Activated CD4-positive, alpha-beta T cell treated with anti-CD3 and anti-CD28 coated beads for 4 hours (primary cell): ENCODE data around the gene CNDP2.

Source experiments
- DNase-seq, 2 donors: peaks; one replicate each; pipeline ENCODE4 v3.0.0-alpha.2; 2020

CNDP2 gene

DNA sequence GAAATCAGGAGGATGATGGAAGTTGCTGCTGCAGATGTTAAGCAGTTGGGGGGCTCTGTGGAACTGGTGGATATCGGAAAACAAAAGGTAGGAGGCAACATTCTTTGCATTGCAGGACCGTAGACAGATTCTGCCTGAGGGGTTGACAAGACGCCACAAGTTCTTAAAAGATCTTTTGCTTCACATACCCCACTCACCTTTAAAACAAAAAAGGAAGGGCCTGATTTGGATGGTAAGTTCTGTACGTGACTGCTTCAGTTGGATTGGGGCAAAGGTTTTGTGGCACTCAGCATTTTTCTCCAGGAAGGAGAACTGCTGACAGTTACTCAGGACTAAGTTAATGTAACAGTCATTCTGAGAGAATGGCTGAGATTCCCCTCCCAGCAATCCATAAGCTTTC lies 5.2 kb downstream of the CNDP2 start:
- DNase-seq, result no peak

DNA sequence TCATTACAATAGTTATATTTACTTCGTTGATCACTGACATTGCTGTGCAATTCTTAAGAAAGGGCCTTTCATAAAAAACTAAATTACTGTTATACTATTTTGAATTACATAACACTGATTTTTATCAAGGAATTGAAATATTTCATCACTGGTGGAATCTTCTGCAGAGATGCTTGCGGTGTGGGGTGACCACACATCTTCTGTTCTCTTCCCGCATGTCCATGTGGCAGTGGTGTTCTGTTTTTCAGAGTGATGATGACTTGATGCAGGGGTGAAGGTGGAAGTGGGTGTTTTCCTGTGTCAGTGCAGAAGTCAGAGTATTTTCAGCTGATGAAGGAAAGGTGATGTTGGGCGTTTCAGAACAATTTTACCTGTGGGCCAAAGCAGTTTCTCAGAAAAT lies 7.0 kb downstream of the CNDP2 start:
- DNase-seq, result no peak

DNA sequence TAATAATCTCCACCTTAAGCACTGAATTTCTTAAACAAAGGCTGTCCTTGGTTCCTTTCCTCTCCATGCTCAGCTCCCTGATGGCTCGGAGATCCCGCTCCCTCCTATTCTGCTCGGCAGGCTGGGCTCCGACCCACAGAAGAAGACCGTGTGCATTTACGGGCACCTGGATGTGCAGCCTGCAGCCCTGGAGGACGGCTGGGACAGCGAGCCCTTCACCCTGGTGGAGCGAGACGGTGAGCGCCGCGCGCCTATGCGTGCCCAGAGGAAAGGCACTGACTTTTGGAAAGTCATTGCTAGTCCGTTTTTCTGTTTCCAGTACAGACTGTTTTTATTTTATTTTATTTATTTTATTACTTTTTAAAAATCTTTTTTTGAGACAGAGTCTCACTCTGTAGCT lies 9.6 kb downstream of the CNDP2 start:
- no peak for DNase-seq

DNA sequence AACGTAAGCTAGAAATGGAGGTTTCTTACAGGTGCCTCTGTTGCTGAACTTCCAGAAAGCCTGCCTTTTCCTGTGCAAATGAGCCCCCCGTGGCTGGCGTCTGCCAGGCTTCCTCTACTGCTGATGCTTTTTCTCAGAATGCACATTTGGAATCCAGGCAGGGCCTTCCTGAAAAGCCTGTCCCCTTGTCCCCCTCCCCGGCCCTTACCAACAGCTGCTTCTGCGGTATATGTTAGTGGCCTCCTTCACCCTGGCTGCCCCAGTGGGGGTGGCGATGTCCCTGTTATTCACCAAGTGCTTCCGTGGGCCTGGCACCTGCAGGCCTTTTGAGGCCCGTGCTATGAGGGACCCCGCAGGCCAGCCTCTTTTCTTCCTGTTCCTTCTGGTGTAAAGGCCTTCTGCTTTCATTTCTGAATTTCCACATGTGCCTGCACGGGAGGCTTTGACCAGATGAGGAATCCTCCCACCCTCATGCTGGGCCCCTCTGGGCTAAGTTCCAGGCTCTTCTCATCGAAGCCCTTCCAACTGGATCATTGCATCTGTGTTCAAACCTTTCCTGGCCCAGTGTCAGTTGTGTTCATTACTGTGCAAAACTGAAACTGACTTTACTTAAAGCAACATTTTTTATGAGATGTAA lies 10.4 kb downstream of the CNDP2 start:
- no peak for DNase-seq

DNA sequence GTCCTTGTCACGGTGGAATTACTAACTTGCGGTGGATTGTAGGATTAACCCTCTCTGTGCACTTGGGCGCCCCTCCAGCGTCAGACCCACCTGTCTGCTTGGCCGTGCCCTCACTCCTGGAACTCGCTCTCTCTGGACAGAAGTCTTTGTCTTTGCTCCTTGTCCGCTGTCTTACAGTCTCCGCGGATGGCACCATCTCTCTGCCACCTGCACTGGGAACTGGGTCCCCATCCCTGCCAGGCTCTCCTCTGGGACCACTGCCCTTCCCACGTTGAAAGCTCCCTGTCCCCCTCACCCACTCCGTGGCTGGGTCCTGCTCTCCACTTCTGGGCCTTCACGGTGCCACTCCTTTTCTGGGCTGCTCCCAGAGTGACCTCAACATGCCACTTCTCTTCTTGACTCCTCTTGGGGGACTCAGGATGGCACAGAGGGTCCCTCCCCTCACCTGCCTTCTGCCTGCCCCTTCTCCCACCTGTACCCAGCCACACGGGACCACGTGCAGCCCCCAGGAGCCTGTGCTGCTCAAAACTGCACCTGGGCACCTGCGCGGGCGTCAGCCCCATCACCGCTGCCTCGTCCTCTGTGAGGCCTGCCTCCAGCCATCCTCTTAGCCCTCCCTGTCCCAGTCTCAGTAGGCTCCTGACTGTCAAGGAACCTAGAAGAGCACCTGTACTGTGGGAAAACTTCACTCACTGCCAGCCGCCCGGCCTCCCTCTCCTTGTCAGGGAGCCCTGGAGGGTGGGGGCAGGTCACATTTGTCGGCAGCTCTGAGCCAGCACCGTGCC lies 11.1 kb downstream of the CNDP2 start:
- no peak for DNase-seq

DNA sequence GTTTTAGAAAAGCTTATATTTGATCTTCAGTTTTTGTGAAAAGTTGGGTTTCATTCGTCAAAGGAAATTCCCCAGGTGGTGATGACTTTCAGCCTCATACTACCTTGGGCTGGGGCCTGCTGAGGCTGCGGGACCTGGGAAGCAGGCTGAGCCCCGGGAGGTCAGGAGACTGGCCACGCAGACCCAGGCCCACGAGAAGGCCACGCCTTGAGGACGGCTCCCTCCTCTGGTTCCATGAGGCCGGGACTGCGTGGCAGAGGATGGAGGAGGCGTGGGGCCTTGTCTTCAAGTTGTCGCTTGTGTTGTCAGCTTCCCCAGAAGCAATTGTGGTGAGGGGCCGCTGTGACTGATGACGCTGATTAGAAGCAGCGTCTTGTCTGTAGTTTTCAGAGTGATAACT lies 11.8 kb downstream of the CNDP2 start:
- no peak for DNase-seq

DNA sequence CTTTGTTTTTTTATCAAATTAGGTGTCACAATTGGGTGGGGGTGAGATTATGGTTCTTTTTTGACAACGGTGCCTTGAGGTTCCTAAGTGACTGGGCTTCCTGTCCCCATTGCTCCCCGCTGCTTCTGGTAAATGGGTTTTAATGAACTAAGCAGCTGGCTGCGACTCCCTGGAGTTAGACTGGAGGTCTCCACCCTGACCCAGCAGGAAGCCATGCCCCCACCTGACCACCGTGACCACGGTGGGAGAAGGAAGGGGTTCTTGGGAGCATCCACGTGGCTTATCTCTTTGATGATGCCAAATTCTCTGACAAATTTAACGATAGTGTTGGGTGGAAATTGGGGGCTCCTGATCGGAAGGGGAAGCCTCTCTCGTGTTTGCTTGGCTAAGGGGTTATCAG lies 12.2 kb downstream of the CNDP2 start:
- DNase-seq, result no peak

DNA sequence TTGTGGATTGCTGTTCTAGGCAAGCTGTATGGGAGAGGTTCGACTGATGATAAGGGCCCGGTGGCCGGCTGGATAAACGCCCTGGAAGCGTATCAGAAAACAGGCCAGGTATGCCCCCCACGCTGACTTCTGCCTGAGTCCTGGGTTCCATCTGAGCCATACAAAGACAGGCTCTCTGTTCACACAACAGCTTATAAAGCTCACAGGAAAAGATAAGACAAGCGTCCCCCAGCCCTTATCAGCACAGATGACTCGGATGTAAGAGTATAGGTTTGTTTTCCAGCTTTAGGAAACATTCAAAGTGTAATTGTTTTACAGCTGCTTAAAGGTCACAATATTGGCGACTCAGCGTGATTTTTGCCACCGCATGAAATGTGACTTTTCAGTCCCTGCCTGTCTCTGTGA lies 12.7 kb downstream of the CNDP2 start:
- no peak for DNase-seq

DNA sequence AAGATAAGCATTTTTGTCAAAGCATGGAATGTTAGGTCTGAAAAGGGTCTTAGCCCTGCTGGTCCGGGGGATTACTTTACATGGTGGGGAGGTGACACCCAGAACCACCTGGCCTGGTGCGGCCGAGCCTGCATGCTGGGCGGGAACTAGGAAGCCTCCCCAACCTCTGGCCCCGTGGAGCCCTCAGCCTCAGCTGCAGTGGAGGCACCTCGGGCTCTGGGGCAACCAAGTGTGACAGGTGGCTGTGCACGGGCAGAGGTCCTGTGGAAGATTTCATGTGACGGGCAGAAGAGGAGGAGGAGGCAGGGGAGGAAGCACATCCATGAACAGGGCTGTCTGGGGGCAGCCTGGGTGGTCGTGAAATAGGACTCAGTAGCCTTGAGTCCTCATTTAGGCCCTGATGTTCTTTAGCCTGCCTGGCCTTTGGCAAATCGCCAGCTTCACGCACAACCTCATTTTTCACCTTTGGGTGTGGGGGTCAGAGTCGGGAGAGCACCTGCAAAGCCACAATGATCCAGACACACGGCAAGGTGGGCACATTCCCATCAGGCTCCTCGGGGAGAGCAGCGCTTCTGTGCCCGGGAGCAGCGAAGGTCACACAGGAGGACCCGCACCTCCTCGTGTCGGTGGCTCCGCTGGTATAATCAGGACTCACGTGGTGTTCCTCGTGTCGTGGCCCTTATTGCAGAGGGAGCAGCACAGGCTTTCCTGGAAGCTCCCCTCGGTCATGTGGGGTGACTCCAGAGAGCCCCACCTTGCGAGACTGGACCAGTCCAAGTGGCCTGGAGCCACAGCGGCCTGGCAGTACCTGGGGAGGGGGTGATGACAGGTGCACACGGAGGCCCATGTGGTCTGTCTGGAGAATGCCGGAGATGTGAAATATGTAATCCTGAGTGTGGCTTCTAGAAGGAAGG lies 13.9 kb downstream of the CNDP2 start:
- DNase-seq, result no peak

DNA sequence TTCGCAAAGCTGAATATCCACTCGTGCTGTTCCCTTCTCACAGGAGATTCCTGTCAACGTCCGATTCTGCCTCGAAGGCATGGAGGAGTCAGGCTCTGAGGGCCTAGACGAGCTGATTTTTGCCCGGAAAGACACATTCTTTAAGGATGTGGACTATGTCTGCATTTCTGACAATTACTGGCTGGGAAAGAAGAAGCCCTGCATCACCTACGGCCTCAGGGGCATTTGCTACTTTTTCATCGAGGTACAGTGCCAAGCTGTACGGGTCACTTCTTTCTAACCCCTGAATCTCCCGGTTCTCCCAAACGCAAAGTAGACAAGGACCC lies 14.6 kb downstream of the CNDP2 start:
- no peak for DNase-seq

DNA sequence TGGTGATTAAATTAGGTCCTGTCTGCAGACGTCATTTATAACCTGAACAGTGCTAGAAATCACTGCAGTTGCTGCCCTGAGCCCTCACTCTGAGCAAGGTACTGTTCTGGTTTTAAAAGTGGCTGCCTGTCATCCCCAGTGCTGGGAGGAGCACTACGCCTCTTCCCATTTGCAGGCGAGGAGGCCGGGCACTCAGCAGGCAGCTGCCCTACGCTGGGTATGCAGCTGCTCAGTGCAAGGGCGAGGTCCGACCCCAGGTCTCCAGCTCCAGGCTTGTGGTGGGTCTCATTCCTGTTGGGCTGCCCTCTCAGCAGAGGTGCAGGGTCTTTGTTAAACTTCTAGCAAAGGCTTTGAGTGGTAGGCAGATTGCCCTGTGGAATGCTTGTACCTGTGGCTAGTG lies 15.7 kb downstream of the CNDP2 start:
- no peak for DNase-seq

DNA sequence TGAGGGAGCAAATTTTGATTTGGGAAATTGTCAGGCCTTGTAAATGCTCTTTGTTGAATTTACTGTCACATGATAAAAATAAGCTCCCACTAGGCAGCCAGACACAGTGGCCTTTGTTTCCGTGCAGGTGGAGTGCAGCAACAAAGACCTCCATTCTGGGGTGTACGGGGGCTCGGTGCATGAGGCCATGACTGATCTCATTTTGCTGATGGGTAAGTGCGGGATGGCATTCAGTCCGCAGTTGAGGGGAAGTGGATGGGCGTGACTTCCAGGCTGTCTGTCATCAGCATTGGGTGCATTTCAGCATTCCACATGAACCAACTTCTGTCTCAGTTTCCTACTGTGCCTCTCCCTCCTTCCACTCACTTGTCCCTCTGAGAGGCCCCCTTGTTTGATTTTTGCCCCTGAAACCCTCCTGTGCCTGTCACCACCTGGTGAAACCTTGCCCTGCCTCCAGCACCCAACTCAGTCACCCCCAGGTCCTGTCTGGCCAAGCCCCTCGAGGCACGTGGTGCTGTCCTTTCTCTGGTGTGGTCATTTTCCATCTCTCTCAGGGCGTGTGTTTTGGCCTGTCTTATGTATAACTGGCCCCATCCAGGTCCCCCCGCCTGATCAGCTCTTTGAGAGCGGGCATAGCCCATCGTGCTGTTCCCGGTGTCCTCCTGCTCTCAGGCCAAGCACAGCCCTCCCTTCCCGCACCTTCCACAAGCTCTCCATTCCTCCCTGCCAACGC lies 16.3 kb downstream of the CNDP2 start:
- no peak for DNase-seq

DNA sequence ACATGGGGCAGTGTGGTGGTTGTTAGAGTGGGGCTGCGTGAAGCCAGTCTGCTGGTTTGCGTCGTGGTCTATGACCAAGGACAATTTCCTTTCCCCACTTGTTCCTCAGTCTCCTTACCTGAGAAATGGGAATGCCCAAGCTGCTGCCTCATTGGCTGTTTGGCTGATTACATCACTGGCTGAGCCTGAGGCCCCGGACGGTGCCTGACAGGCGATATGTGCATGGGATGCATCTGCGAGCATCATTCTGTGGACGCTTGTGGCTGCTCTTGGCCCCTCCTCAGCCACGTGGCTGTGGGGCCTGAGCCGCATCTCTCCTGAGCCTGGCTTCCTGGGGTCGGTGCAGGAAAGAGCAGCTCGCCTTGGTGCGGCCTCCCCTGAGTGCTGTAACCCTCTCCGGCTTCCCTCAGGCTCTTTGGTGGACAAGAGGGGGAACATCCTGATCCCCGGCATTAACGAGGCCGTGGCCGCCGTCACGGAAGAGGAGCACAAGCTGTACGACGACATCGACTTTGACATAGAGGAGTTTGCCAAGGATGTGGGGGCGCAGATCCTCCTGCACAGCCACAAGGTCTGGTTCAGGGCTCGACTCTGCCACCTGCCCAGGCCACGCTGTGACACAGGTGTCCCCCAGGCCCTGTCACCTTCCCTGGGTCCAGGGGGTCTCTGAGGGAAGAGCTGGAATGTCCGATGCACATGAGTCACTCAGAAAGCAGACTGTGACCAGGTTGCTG lies 17.2 kb downstream of the CNDP2 start:
- DNase-seq, result no peak

DNA sequence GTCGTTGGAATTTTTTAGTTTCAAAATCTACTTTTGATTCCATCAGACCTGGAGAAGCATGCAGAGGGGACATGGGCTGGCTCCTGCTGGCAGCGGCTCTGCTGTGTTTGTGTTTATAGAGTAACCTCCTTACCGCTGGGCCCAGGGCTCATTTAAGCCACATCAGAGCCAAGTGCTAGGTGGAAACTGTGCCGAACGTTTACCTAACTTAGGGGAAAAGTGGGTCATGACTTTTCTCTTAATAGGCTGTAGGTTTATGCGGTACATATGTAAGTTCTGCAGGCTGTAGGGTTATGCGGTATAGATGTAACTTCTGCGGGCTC lies 17.7 kb downstream of the CNDP2 start:
- no peak for DNase-seq

DNA sequence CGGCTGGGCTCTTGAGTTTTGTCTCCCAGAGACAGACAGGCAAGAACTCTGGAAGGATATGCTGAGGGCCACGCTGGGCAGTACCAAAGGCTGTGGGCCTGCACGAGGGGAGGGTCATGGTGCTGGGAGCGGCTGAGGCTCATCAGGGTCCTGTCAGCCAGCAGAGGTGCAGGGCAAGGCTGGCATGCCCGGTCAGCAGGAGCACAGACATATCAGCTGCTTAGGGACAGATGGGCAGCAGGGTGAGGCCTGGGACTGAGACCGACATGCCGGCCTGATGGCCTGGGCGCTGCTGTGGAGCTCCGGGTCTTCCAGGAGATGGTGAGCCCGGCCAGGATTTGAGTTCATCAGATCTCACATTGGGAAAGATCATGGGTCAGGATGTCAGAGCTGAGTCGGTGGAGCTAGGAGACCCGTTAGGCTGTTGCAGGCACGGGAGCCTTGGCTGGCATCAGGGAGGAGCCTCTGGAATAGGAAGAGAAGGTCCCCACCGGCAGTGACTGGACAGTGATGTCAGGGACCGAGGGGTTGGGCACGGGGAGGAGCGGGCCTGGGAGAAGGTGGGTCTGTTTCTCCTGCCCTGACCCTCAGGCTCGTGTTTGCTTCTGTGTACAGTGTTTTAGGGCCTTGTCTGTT lies 18.8 kb downstream of the CNDP2 start:
- no peak for DNase-seq

DNA sequence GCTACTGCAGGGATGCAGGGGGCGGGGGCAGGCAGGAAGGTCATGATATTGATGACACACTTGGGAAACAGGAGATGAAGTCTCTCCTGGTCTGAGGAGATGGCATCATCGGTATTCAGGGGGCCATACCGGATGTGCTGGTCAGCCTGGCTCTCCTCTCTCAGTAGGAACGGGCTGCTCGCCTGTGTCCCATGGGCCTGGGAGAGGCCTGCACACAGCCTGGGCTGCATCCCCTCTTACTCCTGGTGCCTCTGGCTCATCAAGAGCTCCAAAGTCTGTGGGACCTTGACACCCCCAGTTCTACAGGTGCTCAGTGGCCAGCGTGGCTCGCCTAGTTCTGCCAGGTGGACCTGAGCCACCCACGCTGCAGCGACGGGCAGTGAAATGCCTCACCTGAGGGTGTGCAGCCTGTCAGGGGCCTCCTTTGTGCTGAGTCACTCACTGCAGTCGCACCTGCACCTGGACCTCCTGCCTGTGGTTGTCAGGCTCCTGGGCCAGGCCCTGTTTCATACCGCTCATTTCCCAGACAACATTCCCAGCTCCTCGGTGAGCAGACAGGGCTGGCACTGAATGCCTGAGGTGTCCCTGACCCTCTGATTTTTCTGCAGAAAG lies 19.6 kb downstream of the CNDP2 start:
- no peak for DNase-seq

DNA sequence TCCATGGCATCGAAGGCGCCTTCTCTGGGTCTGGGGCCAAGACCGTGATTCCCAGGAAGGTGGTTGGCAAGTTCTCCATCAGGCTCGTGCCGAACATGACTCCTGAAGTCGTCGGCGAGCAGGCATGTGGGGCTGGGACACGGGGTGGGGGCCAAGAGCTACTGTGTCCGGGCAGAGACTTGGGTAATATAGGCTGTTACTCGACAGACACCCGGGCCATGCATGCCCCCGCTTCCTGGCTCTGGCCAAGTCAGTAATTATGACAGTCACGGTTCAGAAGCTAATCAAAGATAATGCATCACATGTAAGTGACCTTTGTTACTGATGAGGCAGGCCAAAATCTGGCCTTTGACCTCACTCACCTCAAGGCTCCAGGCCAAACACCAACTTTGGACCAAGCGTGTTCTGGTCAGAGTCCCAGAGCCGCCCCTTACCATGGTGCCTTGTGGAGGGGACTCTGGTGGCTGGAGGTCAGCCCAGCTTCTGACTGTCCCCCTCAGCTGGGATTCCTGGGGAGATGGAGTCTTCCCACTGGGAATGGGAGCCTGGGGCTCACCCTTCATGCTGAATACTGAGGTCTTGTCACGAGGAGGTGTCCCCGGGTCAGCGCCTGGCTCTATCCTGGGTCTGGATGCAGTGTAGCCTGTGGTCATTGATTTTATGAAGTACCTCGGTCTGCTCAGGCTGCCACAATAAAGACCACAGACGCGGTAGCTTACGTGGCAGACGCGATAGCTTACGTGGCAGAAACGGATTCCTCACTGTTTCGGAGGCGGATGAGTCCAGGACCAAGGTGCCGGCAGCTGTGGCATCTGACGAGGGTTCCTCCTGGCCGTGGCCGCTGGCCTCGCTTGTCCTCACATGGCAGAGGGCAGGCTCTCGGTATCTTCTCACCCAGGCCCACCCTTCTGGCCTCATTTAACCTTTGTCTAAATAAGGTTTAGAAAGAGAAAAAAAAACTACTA lies 20.4 kb downstream of the CNDP2 start:
- DNase-seq, result no peak

DNA sequence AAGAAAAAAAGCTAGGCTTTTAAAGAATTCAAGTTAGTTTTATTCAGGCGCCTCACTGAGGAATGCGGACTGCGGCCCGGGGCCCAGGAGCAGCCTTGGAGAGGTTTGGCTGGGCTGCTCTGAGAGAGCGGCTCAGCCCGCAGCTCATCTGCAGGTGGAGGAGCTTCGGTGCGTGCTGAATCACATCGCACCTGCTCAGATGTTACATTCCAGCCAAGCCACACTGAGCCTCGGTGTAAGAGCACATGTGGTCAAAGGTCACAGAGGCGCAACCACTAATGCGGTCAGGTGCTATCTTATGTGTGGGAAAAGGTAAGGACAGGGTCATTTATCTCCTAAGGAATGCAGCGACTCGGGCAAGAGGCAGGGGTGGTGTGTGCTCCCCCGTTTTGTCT lies 21.1 kb downstream of the CNDP2 start:
- DNase-seq, result no peak

DNA sequence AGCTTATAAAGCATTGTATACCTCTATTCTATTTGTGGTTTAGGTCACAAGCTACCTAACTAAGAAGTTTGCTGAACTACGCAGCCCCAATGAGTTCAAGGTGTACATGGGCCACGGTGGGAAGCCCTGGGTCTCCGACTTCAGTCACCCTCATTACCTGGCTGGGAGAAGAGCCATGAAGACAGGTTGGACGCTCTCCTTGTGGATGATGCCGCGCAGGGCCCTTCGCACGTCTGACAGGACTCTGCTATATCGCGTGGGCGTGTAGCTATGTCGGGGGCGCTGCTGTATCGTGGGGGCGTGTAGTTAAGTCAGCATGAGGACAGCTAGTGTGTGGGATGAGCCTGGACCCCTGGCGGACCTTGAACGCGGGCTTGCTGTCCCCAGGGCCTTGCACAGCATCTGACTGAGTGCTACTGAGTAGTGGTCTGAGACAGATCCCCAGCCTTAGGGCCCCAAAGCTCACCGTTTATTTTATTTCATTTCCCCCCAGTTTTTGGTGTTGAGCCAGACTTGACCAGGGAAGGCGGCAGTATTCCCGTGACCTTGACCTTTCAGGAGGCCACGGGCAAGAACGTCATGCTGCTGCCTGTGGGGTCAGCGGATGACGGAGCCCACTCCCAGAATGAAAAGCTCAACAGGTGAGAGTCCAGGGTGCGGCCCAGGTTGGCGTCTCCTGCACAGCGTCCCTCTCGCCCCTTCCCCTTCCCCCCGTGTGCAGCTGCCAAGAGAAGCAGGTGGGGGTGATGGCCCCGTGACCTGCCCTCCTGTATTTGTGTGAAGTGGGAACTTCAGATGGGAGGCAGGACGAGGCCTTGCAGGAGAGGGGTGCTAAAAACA lies 22.5 kb downstream of the CNDP2 start:
- no peak for DNase-seq
